HG03196 (cell line): ENCODE data around the gene SLC17A2.

Experiments used
- ATAC-seq: cut with Tn5 transposase; IDR thresholded peaks from one replicate; pipeline ENCODE4 v1.9.1; 2021; ENCODE audit not compliant: unreplicated experiment

SLC17A2 gene

GRCh38 chr6:25888626-25889025 is 41.9 kb downstream of the SLC17A2 start:
- ATAC-seq: no peak

- ATAC-seq: no peak
Measured at GRCh38 chr6:25886066-25886465, 44.4 kb downstream of the SLC17A2 start.

- no peak for ATAC-seq
Measured at GRCh38 chr6:25883991-25884390, 46.5 kb downstream of the SLC17A2 start.

- no peak for ATAC-seq
Measured at GRCh38 chr6:25883536-25883935, 47.0 kb downstream of the SLC17A2 start.

GRCh38 chr6:25882051-25882496 is 48.4 kb downstream of the SLC17A2 start:
- no peak for ATAC-seq

- no peak for ATAC-seq
Measured at GRCh38 chr6:25880601-25881000, 49.9 kb downstream of the SLC17A2 start.

GRCh38 chr6:25878721-25879322 is 51.7 kb downstream of the SLC17A2 start:
- ATAC-seq: no peak

- ATAC-seq: no peak
Measured at GRCh38 chr6:25875926-25876602, 54.4 kb downstream of the SLC17A2 start.

- no peak for ATAC-seq
Measured at GRCh38 chr6:25875563-25875905, 55.0 kb downstream of the SLC17A2 start.

- no peak for ATAC-seq
Measured at GRCh38 chr6:25874822-25875562, 55.5 kb downstream of the SLC17A2 start.

- ATAC-seq: no peak
Measured at GRCh38 chr6:25874118-25874517, 56.4 kb downstream of the SLC17A2 start, which contains the start of gene SLC17A3. Gene SLC17A3, minus strand, starts transcription at chr6:25874243. Its CDS starts 5,856 bp downstream, at chr6:25868387.

GRCh38 chr6:25872814-25873213 is 57.7 kb downstream of the SLC17A2 start:
- no peak for ATAC-seq

- no peak for ATAC-seq
Measured at GRCh38 chr6:25869840-25870239, 60.7 kb downstream of the SLC17A2 start.

GRCh38 chr6:25868436-25869183 is 61.9 kb downstream of the SLC17A2 start:
- ATAC-seq: no peak

GRCh38 chr6:25866011-25866410 is 64.5 kb downstream of the SLC17A2 start:
- no peak for ATAC-seq

GRCh38 chr6:25863360-25863759 is 67.1 kb downstream of the SLC17A2 start:
- no peak for ATAC-seq
